COR-L47 (cell line): ENCODE measurements around the gene FUT9.

Experiments
- DNase-seq: peaks from one replicate; lab custom pipeline; 2025; lab: John Stamatoyannopoulos, UW

Gene FUT9

GRCh38 chr6:96015518-96016333, at the start of gene FUT9:
Gene FUT9 (plus strand): TSS chr6:96015974. CDS start chr6:96203156, 187,182 bp downstream.
- DNase-seq = peak; percentile 92

GRCh38 chr6:95967594-95967993, 48.2 kb upstream of the FUT9 start:
- DNase-seq = no peak

GRCh38 chr6:95973976-95974375, 41.8 kb upstream of the FUT9 start:
- no peak for DNase-seq

GRCh38 chr6:95978230-95978629, 37.5 kb upstream of the FUT9 start:
- no peak for DNase-seq

- DNase-seq = no peak
Measured at GRCh38 chr6:95991906-95992305, 23.9 kb upstream of the FUT9 start.

- DNase-seq = no peak
Measured at GRCh38 chr6:95994151-95994550, 21.6 kb upstream of the FUT9 start.

GRCh38 chr6:95998133-95998532, 17.6 kb upstream of the FUT9 start:
- DNase-seq = no peak

GRCh38 chr6:96001891-96002575, 13.7 kb upstream of the FUT9 start:
- no peak for DNase-seq

GRCh38 chr6:96002576-96002910, 13.2 kb upstream of the FUT9 start:
- DNase-seq = no peak

- DNase-seq = no peak
Measured at GRCh38 chr6:96002912-96003311, 12.9 kb upstream of the FUT9 start.

- no peak for DNase-seq
Measured at GRCh38 chr6:96007663-96008062, 8.1 kb upstream of the FUT9 start.

- no peak for DNase-seq
Measured at GRCh38 chr6:96013531-96013930, 2.2 kb upstream of the FUT9 start.

GRCh38 chr6:96014846-96015517, 792 bp upstream of the FUT9 start:
- peak; percentile 84 for DNase-seq

GRCh38 chr6:96016334-96017069, 728 bp downstream of the FUT9 start:
- DNase-seq = peak; percentile 33

GRCh38 chr6:96017070-96017359, 1.2 kb downstream of the FUT9 start:
- no peak for DNase-seq

- no peak for DNase-seq
Measured at GRCh38 chr6:96022225-96022624, 6.5 kb downstream of the FUT9 start.

- peak; percentile 66 for DNase-seq
Measured at GRCh38 chr6:96032661-96033060, 16.9 kb downstream of the FUT9 start.

GRCh38 chr6:96051555-96051954, 35.8 kb downstream of the FUT9 start:
- no peak for DNase-seq

- DNase-seq = no peak
Measured at GRCh38 chr6:96058082-96058481, 42.3 kb downstream of the FUT9 start.

GRCh38 chr6:96059586-96059985, 43.8 kb downstream of the FUT9 start:
- DNase-seq = no peak

GRCh38 chr6:96060249-96060648, 44.5 kb downstream of the FUT9 start:
- DNase-seq = no peak

- no peak for DNase-seq
Measured at GRCh38 chr6:96065213-96065612, 49.4 kb downstream of the FUT9 start.

GRCh38 chr6:96066376-96066775, 50.6 kb downstream of the FUT9 start:
- no peak for DNase-seq
